IMR-90 (cell line): Measurements from ENCODE around the gene BHLHE23. TPM values are rescaled to one million over a fixed set of nuclear protein-coding genes. Genes with fewer than 3 reads are reported as not detected.

ENCODE experiments used
- ATAC-seq: fragments of 200-7000 bp; cut with Tn5 transposase; 2 replicates; pipeline ENCODE4 v1.9.1; 2020; ENCODE audit warnings: low read depth, mild to moderate bottlenecking, moderate library complexity
- BruUV-seq: library from RNA; stranded (reverse); fragments of 400-500 nt; replicated peaks from 2 replicates; lab custom pipeline; 2021; lab: Mats Ljungman, UMichigan
- CTCF ChIA-PET: fragments of 300-600 bp; formaldehyde crosslinking; extraction: SDS; loops from one replicate; lab custom pipeline; 2021; ENCODE audit warnings: antibody characterized with exemption; lab: Yijun Ruan, JAX
- POLR2A ChIA-PET: fragments of 300-600 bp; sonication (Branson Sonifier 250); formaldehyde crosslinking; loops from one replicate; lab custom pipeline; 2022; ENCODE audit warnings: antibody characterized with exemption; ENCODE audit not compliant: unreplicated experiment; lab: Charles Lee
- DNase-seq: peaks from one replicate; pipeline ENCODE4 v3.0.0; 2013
- H2AFZ ChIP-seq: replicated peaks from 2 replicates; pipeline ENCODE3; 2013; ENCODE audit warnings: low read length, mild to moderate bottlenecking; ENCODE audit not compliant: poor library complexity
- H2AK5ac ChIP-seq: 2 replicates; pipeline ENCODE4 v1.6.1; 2013; ENCODE audit warnings: low read depth, low read length, inconsistent platforms
- H2AK9ac ChIP-seq: replicated peaks from 2 replicates; pipeline ENCODE3; 2013; ENCODE audit warnings: mild to moderate bottlenecking, low read depth, low read length, moderate library complexity; ENCODE audit not compliant: poor library complexity
- H2BK120ac ChIP-seq: 2 replicates; pipeline ENCODE4 v1.6.1; 2013; ENCODE audit warnings: low read depth, low read length, inconsistent platforms
- H2BK15ac ChIP-seq: 3 replicates; pipeline ENCODE4 v1.6.1; 2013; ENCODE audit warnings: low read depth, low read length, inconsistent platforms
- H2BK20ac ChIP-seq: 2 replicates; pipeline ENCODE4 v1.6.1; 2013; ENCODE audit warnings: low read depth, mild to moderate bottlenecking, inconsistent platforms, low read length, moderate library complexity
- H2BK5ac ChIP-seq: 2 replicates; pipeline ENCODE4 v1.6.1; 2013; ENCODE audit warnings: mild to moderate bottlenecking, low read depth, low read length, inconsistent platforms; ENCODE audit not compliant: poor library complexity, severe bottlenecking
- H3K14ac ChIP-seq: replicated peaks from 2 replicates; pipeline ENCODE4 v1.6.1; 2013; ENCODE audit warnings: low read depth, low read length, inconsistent platforms
- H3K18ac ChIP-seq: 2 replicates; pipeline ENCODE4 v1.6.1; 2013; ENCODE audit warnings: low read depth, low read length, control low read depth
- H3K23ac ChIP-seq: 2 replicates; pipeline ENCODE4 v1.6.1; 2013; ENCODE audit warnings: low read depth, low read length, inconsistent platforms
- H3K27ac ChIP-seq: 2 replicates; pipeline ENCODE4 v1.5.1; 2013; ENCODE audit warnings: mild to moderate bottlenecking, control low read depth, low read length; ENCODE audit not compliant: insufficient read depth
- H3K27me3 ChIP-seq: 2 replicates; pipeline ENCODE4 v1.6.1; 2013; ENCODE audit warnings: low read length; ENCODE audit not compliant: control insufficient read depth, insufficient read depth
- H3K36me3 ChIP-seq: 2 replicates; pipeline ENCODE4 v1.6.1; 2013; ENCODE audit warnings: low read length, mixed read lengths; ENCODE audit not compliant: control insufficient read depth, insufficient read depth
- H3K4ac ChIP-seq: 2 replicates; pipeline ENCODE4 v1.6.1; 2013; ENCODE audit warnings: low read depth, low read length, inconsistent platforms
- H3K4me1 ChIP-seq: 2 replicates; pipeline ENCODE4 v1.6.1; 2013; ENCODE audit warnings: low read length, mixed read lengths; ENCODE audit not compliant: control insufficient read depth, insufficient read depth
- H3K4me2 ChIP-seq: 2 replicates; pipeline ENCODE4 v1.6.1; 2013; ENCODE audit warnings: low read depth, mild to moderate bottlenecking, control low read depth, low read length, moderate library complexity
- H3K4me3 ChIP-seq: 2 replicates; pipeline ENCODE4 v1.5.1; 2013; ENCODE audit warnings: low read depth, mild to moderate bottlenecking, control low read depth, low read length, moderate library complexity; ENCODE audit not compliant: insufficient read depth
- H3K56ac ChIP-seq: 2 replicates; pipeline ENCODE4 v1.6.1; 2013; ENCODE audit warnings: low read length, inconsistent platforms; ENCODE audit not compliant: insufficient read depth; ENCODE audit errors: extremely low read depth
- H3K79me1 ChIP-seq, 2 experiments: 2 replicates each; pipeline ENCODE4 v1.6.1; 2013; ENCODE audit warnings: low read length in 2 of 2, inconsistent platforms in 1 of 2, low read depth in 1 of 2
- H3K9ac ChIP-seq: 2 replicates; pipeline ENCODE4 v1.6.1; 2013; ENCODE audit warnings: low read depth, low read length, control low read depth
- H3K9me1 ChIP-seq: 2 replicates; pipeline ENCODE4 v1.6.1; 2013; ENCODE audit warnings: low read length, inconsistent platforms; ENCODE audit not compliant: insufficient read depth
- H3K9me3 ChIP-seq: 2 replicates; pipeline ENCODE4 v1.6.1; 2013; ENCODE audit warnings: low read length; ENCODE audit not compliant: control insufficient read depth, insufficient read depth
- H4K20me1 ChIP-seq: 2 replicates; pipeline ENCODE4 v1.6.1; 2013; ENCODE audit warnings: low read length, inconsistent platforms; ENCODE audit not compliant: insufficient read depth
- H4K5ac ChIP-seq: 2 replicates; pipeline ENCODE4 v1.6.1; 2013; ENCODE audit warnings: mild to moderate bottlenecking, low read depth, low read length, control low read depth
- H4K8ac ChIP-seq, 2 experiments: 2 replicates each; pipeline ENCODE4 v1.6.1; 2013; ENCODE audit warnings: low read depth in 2 of 2, low read length in 2 of 2, control low read depth in 1 of 2, inconsistent platforms in 1 of 2
- H4K91ac ChIP-seq: 2 replicates; pipeline ENCODE4 v1.6.1; 2013; ENCODE audit warnings: low read depth, low read length, inconsistent platforms; ENCODE audit not compliant: insufficient read depth
- RAD21 ChIP-seq: IDR thresholded peaks from 2 replicates; pipeline ENCODE4 v1.6.1; 2012; ENCODE audit warnings: low read length, improper control_type of control experiment
- WGBS, 2 experiments: methylation state at CpG; one replicate each; pipeline versions ENCODE4 v1.1.5 to v1.1.7; 2013; ENCODE audit warnings: missing lambda C conversion rate in 2 of 2; ENCODE audit not compliant: insufficient read length in 1 of 2; ENCODE audit errors: extremely low coverage in 2 of 2; 5-methylcytosine and 5-hydroxymethylcytosine counted together
- dilution Hi-C: fragments of 300-500 bp; cut with HindIII; formaldehyde crosslinking; loops from one replicate; pipeline ENCODE4 v1.14.3; 2018; ENCODE audit warnings: low sequenced_read_pairs; ENCODE audit not compliant: unreplicated experiment
- in situ Hi-C: fragments of 300-500 bp; cut with MboI; formaldehyde crosslinking; loops from 3 replicates; pipeline ENCODE4 v1.14.3; 2019; ENCODE audit warnings: low sequenced_read_pairs, inconsistent platforms, mixed read lengths
- intact Hi-C: fragments of 100-400 bp; cut with micrococcal nuclease; formaldehyde crosslinking; loops from 2 replicates; pipeline ENCODE4 v1.10.0; 2022
- polyA plus RNA-seq, 3 experiments: library from polyadenylated mRNA; depleted of rRNA; stranded (reverse); fragments of >200 nt; gene quantifications; 2 replicates each; pipeline ENCODE4 v1.2.3, GENCODE V29; 2012; ENCODE audit warnings: low replicate concordance in 1 of 3
- total RNA-seq: library from RNA; depleted of rRNA; stranded (reverse); fragments of >200 nt; gene quantifications from 2 replicates; pipeline ENCODE4 v1.2.3, GENCODE V29; 2012
- TF ChIP-seq, protein P1 (sequence below): fragments of 150-350 bp; IDR thresholded peaks from 2 replicates; pipeline ENCODE4 v1.6.1; 2017; ENCODE audit warnings: mild to moderate bottlenecking, antibody characterized with exemption, low read length, low read depth

The BHLHE23 gene
- total and polyA plus RNA-seq, 2 of the 4 experiments (the other 2 are of a cell fraction) = not detected

DNA sequence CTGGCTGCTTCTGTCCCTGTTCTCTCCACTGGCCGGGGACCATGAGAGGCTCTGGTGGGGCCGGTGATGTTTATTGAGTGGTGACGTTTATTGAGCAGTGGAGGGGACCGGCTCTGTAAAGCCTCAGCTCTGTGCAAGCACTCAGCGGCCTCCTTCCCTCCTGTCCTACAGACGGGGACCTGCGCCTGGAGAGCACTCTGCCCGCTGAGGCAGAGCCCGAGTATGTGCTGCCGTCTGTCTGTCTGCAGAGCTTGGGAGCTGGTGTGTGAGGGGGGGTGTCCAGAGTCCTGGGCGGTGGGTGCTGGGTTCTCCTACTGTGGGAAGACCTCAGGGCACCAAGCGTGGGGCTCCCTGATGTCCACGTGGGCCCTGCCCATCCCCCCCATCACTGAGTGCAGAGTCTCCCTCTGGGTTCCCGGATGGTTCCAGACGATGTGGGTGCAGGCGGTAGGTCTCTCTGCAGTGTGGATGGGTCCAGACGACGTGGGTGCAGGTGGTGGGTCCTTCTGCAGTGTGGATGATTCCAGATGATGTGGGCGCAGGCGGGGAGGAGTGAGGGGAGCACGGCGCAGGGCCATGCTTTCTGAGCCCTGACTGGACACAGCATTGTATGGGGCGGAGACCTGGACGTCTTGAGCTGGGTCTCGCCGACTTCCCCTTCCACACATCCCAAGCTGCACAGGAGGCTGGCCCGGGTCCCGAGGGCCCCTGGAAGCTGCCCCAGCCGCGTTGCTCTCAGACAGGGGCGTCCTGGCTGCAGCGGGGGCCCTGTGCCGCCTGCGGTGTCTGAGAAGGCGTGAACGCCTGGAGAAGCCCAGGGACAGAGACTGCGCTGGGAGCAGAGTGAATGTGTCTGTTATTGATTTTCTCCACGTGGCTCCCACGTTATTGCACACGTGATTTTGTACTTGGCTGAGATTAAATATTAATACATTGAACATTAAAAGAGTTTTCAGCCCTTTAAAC lies 14.9 kb upstream of the BHLHE23 start:
- DNase-seq (no peak), ATAC-seq (no peak)
- Histone ChIP-seq H3K27me3 (peaks cover 79% of the 10 kb centered on the region), H3K79me1 (no peaks in the 10 kb centered on the region), H3K27ac (no peak overlapping the region), H3K4me3 (no peak overlapping the region), H2AK5ac (no peak overlapping the region), H2BK120ac (no peak overlapping the region), H3K4me2 (no peak overlapping the region), H2BK5ac (no peak overlapping the region), H3K9ac (no peak overlapping the region), H3K36me3 (no peaks in the 10 kb centered on the region), H3K18ac (no peak overlapping the region), H4K5ac (no peak overlapping the region), H3K9me1 (no peaks in the 10 kb centered on the region), H2AFZ (no peak overlapping the region), H3K14ac (no peak overlapping the region), H2AK9ac (no peak overlapping the region), H4K20me1 (no peaks in the 10 kb centered on the region; the same call in 1 of the 2 replicates), H3K4ac (no peak overlapping the region), H3K9me3 (peaks cover 6% of the 10 kb centered on the region), H3K56ac (no peak overlapping the region), H4K91ac (no peak overlapping the region), H4K8ac (no peak overlapping the region), H3K23ac (no peak overlapping the region), H2BK20ac (no peak overlapping the region), H2BK15ac (no peak overlapping the region), H3K4me1 (no peaks in the 10 kb centered on the region)
- ChIA-PET POLR2A (no interaction called here), CTCF (no interaction called here)
- BruUV-seq = no TSS peak
- intact Hi-C loops = no loop called here
- dilution Hi-C loops = no loop called here
- in situ Hi-C loops = loop anchor here (25.0 kb wide), 1 partner anchor 334 kb away; no protein-coding TSS in a partner anchor
- WGBS, 2 experiments = 95% methylated on average over 4 of the region's 40 CpGs; no CpG with 5 or more reads in 1 of the 2 experiments
- TF ChIP-seq, protein P1, sequence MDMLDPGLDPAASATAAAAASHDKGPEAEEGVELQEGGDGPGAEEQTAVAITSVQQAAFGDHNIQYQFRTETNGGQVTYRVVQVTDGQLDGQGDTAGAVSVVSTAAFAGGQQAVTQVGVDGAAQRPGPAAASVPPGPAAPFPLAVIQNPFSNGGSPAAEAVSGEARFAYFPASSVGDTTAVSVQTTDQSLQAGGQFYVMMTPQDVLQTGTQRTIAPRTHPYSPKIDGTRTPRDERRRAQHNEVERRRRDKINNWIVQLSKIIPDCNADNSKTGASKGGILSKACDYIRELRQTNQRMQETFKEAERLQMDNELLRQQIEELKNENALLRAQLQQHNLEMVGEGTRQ = 0 out of 2 replicates have a peak, but pooled peaks have one; percentile 16
- TF ChIP-seq RAD21 = no peak
